ENCODE data around the gene AKR1B15. TPM values are rescaled to one million over a fixed set of nuclear protein-coding genes. Genes with fewer than 3 reads are reported as not detected.

The AKR1B15 gene
- total and polyA plus RNA-seq, 2 of the 4 experiments (the other 2 are of a cell fraction), result not detected

GRCh38 chr7:134601459-134601858 lies 52.5 kb downstream of the AKR1B15 start:
- Histone ChIP-seq H2BK15ac (ENCODE audit: low read depth, low read length) (no peak overlapping the region), H3K4me3 (ENCODE audit: insufficient read depth, low read depth, low read length) (no peak overlapping the region), H4K8ac (ENCODE audit: low read depth in 2 of 2, low read length in 2 of 2) (no peak overlapping the region), H3K79me1 (ENCODE audit: low read depth in 1 of 2, low read length in 2 of 2) (no peaks in the 10 kb centered on the region), H2BK20ac (ENCODE audit: low read depth, low read length) (no peak overlapping the region), H3K9me1 (ENCODE audit: insufficient read depth, low read length) (no peaks in the 10 kb centered on the region; the same call in 1 of the 2 replicates), H3K14ac (replicated peaks; ENCODE audit: low read depth, low read length) (no peak overlapping the region), H2AFZ (replicated peaks; ENCODE audit: low read length, poor library complexity) (no peak overlapping the region), H3K27me3 (ENCODE audit: control insufficient read depth, insufficient read depth, low read length) (no peaks in the 10 kb centered on the region), H4K91ac (ENCODE audit: insufficient read depth, low read depth, low read length) (no peak overlapping the region), H3K9ac (ENCODE audit: low read depth, low read length) (no peak overlapping the region), H4K5ac (ENCODE audit: low read depth, low read length) (no peak overlapping the region), H3K36me3 (ENCODE audit: control insufficient read depth, insufficient read depth, low read length) (no peaks in the 10 kb centered on the region), H3K27ac (ENCODE audit: insufficient read depth, low read length) (no peak overlapping the region), H2BK120ac (ENCODE audit: low read depth, low read length) (no peak overlapping the region), H3K23ac (ENCODE audit: low read depth, low read length) (no peak overlapping the region), H4K20me1 (ENCODE audit: insufficient read depth, low read length) (no peaks in the 10 kb centered on the region), H3K4me1 (ENCODE audit: control insufficient read depth, insufficient read depth, low read length) (peaks cover 3% of the 10 kb centered on the region; the same call in 1 of the 2 replicates), H3K56ac (ENCODE audit: extremely low read depth, insufficient read depth, low read length) (no peak overlapping the region), H2AK5ac (ENCODE audit: low read depth, low read length) (no peak overlapping the region), H3K4ac (ENCODE audit: low read depth, low read length) (no peak overlapping the region), H3K18ac (ENCODE audit: low read depth, low read length) (no peak overlapping the region), H2BK5ac (ENCODE audit: low read depth, low read length, poor library complexity, severe bottlenecking) (no peak overlapping the region), H3K4me2 (ENCODE audit: low read depth, low read length) (no peak overlapping the region), H3K9me3 (ENCODE audit: control insufficient read depth, insufficient read depth, low read length) (no peaks in the 10 kb centered on the region; the same call in 1 of the 2 replicates), H2AK9ac (replicated peaks; ENCODE audit: low read depth, low read length, poor library complexity) (no peak overlapping the region)
- ATAC-seq (ENCODE audit: low read depth) (no peak), DNase-seq (no peak)
- dilution Hi-C loops (cut with HindIII; ENCODE audit: low sequenced_read_pairs, unreplicated experiment), result no loop called here
- no TSS peak for BruUV-seq (replicated peaks)
- TF ChIP-seq MAZ (IDR thresholded peaks at IDR 0.05; ENCODE audit: borderline replicate concordance, low read depth, low read length) (no peak), RFX5 (IDR thresholded peaks at IDR 0.05; ENCODE audit: low read depth, low read length) (no peak), NFE2L2 (IDR thresholded peaks at IDR 0.05; ENCODE audit: low read depth, low read length) (no peak), SMC3 (IDR thresholded peaks at IDR 0.05; ENCODE audit: low read depth, low read length) (no peak), ELK1 (IDR thresholded peaks at IDR 0.05; ENCODE audit: borderline replicate concordance, low read depth, low read length) (no peak), RAD21 (IDR thresholded peaks at IDR 0.05; ENCODE audit: low read length) (no peak)
- no CpG with 5 or more reads among the region's 4 CpGs for WGBS, 2 experiments (ENCODE audit: extremely low coverage in 2 of 2, insufficient read length in 1 of 2)
- in situ Hi-C loops (cut with MboI; ENCODE audit: low sequenced_read_pairs), result loop anchor here (5.0 kb wide), 1 partner anchor 84 kb away; no protein-coding TSS in a partner anchor
- ChIA-PET CTCF (no interaction called here), POLR2A (ENCODE audit: unreplicated experiment) (no interaction called here)
- intact Hi-C loops (cut with micrococcal nuclease), result no loop called here
